ENCODE results near the gene CASQ1.

Gene CASQ1

DNA sequence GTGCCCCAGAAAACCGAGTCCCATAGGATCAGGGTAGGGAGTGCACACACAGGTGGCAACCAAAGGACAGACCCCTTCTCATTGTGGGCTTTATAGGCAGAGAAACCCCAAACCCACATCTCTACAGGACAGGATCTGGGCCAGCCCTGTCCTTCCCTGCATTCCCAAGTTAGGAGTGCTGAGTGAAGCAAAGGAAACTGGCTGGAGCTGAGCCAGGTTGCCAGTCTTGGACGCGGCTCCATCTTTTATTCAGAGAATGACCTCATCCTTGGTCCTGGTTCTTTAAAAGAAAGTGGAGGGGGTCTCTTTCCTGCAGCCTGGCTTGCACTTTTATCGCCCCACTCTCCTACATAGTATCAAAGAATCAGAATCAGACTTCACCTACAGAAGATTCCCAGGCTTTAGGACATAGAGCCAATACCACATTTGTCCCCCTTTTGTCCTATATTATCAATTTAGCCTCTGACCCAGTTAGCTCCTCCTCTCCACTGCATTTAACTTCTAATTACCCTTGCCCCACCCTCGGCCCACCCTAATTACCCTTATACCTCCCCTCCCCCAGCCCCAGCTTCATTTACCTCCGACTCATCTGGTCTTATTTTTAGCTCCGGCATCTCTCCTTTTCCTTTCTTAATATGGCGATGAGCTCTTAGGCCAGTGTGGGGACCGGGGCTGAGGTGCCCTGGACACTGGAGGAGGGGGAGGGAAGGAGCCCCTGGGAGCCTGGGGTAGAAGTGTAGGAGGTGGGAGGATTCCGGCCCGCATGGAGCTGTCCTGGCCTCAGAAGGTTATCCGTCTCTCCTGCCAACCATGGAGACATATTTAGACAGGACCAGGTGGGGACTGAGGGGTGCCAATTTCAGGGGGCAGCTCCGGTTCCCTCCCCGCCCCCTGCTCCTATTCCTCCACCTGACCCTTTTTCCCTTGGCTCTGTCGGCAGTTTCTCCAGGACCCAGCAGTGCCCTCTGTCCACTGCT lies at the start of gene CASQ1:
Gene CASQ1 (plus strand): TSS at position 927 of the 977 bp plus-strand sequence. CDS start 177 bp downstream, outside the sequence.
- DNase-seq (ENCODE audit: low spot score) = no peak

DNA sequence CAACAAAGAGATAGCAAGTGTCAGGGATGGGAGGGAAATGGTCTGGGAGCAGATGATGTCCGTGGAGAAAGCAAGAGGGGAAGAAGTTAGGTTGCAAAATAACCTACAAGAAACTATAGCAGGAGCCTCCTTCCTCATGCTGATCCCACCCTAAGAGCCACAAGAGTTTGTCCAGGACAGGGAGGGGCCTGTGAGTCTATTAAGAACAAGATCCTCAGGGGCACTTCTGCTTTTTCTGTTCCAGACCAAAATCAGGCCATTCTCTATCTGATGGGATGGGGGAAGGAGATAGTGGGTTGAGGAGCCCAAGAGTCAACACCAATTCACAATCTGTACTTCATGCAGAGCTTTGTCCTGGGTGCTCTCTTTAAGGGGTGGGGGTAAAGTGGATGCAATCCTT lies 46.7 kb upstream of the CASQ1 start:
- DNase-seq (ENCODE audit: low spot score) = no peak

DNA sequence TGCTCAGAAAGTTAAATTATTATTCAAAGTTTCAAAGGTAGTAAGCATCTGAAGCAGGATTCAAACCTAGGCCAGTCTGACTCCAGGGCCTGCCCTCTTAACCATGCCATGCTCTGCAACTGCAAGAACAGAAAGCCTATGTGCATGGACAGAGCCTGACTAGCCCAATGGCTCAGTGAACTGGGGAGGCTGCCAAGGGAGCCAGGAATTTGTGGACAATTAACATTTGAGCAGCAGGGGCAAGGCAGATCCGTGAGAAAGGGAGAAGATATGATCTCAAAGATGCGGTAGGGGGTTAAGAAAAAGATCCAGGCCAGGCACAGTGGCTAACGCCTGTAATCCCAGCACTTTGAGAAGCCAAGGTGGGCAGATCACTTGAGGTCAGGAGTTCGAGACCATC lies 45.5 kb upstream of the CASQ1 start:
- DNase-seq (ENCODE audit: low spot score) = no peak

DNA sequence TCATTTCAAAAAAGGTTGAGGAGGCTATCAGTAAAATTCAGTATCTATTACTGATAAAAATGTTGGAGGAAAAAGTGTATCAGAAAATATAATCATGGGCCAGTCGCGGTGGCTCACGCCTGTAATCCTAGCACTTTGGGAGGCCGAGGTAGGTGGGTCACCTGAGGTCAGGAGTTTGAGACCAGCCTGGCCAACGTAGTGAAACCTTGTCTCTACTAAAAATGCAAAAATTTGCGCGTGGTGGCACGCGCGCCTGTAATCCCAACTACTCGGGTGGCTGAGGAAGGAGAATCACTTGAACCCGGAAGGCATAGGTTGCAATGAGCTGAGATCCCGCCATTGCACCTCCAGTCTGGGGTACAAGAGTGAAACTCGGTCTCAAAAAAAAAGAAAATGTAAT lies 44.3 kb upstream of the CASQ1 start:
- no peak for DNase-seq (ENCODE audit: low spot score)

DNA sequence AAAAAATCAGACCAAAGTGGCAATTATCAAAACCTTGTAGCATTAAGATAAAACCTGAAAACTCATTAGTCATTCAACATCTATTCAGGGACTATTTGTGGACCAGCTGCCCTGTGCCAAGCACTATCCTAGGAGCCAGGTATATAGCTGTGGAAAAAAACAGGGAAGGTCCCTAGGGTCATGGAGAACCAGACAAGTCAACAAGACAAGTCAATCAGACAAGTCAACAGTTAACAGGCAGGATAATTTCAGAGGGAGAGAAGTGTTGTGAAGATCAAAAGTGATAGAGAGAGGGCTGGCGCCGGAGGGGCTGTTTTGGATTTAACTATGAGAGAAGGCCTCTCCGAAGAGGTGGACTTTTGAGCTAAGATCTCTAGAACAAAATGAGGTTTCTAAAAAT lies 42.3 kb upstream of the CASQ1 start:
- DNase-seq (ENCODE audit: low spot score) = no peak

DNA sequence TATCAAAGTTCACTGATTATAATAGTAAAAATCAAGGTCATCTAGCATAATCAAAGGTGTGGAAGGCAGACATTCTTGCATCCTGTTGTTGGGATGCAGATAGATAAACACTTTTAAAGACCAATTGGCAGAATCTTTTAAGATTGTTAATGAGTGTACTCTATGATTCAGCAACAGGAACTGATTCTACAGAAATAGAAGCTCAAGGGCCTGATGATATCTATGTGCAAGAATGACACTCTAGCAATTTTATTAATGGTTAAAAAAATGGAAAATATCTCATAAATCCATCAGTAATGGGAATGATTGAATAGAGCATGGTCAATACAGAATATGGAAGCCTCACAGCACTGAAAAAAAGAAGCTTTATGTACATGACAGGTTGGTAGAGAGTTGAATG lies 41.1 kb upstream of the CASQ1 start:
- peak; percentile 25 for DNase-seq (ENCODE audit: low spot score)

DNA sequence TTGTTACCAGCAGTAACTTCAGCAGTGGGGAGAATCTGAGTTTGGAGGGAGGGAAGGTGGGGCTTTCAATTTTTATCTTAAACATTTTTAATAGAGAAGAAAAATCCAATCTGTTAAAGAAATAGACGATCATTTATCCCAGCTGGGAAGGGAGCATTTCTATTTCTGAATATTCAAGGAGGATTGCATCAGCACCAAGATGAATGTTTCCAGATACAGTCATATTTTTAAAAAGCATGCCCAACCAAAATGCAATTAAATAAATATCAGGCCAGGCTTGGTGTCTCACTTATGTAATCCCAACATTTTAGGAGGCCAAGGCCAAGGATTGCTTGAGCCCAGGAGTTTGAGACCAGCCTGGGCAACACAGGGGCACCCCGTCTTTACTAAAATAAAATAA lies 40.7 kb upstream of the CASQ1 start:
- no peak for DNase-seq (ENCODE audit: low spot score)

DNA sequence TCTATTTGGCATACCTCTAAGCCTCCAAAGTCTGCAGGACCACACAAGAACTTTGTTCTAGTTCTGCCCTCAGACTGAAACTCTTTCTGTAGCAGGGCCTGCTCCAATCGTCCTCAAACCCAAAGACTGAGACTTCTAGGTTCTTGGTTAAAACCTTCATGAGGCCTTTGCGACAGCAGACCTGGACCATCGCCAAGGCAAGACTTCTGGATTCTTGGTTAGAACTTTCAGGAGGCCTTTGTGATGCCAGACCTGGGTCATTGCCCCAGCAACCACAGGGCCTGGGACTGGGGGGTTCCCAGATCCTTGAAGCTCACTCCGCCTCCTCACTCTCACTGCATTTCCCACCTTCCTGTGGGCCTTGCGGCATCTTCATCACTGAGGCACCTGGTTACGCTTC lies 39.1 kb upstream of the CASQ1 start, which contains the start of gene ATP1A4:
Gene ATP1A4 (plus strand): TSS at position 301 of the 400 bp plus-strand sequence. CDS start 438 bp downstream, outside the sequence.
- DNase-seq (ENCODE audit: low spot score) = no peak

DNA sequence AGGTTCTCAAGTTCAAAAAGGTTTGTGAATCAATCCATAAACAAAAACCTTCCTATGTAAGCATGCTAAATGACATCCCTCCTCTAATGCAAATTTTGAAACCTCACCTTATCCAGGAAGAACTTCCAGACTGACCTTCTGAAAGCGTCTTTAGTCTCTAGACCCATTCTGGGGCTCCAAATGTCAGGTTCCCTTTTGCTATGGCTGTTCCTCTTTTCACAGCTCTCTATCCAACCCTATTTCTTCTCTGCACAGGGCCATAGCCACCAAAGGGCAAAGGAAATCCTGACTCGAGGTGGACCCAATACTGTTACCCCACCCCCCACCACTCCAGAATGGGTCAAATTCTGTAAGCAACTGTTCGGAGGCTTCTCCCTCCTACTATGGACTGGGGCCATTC lies 35.6 kb upstream of the CASQ1 start:
- DNase-seq (ENCODE audit: low spot score) = no peak

DNA sequence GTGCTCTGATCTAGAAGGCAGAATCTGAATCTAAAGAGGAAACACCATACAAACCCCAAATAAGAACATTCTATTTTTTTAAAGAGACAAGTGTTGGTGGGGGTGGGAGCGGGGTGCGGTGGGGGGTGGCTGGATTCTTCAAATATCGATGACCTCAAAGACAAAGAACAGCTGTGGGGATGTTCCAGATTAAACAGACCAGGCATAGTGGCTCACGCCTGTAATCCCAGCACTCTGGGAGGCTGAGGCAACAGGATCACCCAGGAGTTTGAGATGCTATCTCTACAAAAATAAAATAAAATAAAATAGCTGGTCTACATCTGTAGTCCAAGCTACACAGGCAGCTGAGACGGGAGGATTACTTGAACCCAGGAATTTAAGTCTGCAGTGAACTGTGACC lies 34.0 kb upstream of the CASQ1 start:
- no peak for DNase-seq (ENCODE audit: low spot score)

DNA sequence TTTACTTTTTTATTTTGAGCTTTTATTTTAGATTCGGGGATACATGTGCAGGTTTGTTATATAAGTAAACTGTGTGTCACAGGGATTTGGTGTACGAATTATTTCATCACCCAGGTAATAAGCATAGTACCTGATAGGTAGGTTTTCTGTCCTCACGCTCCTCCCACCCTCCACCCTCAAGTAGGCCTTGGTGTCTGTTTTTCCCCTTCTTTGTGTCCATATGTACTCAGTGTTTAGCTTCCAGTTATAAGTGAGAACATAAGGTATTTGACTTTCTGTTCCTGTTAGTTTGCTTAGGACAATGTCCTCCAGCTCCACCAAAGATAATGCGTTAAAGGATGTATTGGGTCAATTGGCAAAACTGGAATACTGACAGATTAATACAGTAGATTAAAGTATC lies 33.2 kb upstream of the CASQ1 start:
- no peak for DNase-seq (ENCODE audit: low spot score)

DNA sequence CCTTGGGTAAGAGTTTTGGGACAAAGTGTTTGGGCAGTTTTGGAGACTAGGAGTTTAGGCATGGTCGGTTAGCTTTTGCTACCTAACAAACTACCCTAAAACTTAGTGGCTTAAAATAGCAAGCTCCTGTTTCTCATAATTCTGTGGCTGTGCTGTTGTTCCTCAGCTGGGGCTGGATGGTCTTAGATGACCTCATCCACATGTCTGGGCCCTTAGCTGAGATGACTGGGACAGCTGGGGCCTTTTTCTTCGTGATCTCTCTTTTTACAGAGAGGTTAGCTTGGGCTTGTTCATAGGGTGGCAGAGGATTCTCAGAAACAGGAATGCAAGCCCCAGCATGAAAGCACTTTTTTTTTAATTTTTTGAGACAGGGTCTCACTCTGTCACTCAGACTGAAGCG lies 32.3 kb upstream of the CASQ1 start:
- DNase-seq (ENCODE audit: low spot score) = no peak

DNA sequence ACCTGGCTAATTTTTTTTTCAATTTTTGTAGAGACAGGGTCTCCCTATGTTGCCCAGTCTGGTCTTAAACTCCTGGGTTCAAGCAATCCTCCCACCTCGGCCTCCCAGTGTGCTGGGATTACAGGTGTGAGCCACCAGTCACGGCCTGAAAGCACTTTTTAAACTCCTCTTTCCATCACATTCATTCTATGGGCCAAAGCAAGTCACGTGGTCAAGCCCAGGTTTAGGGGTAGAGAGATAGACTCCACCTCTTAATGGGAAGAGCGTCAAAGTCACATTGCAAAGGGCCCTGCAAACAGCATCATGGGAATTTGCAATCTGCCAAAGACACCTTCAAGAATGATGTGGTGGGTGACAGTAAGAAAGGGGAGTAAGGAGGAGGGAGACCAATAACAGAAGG lies 31.8 kb upstream of the CASQ1 start:
- DNase-seq (ENCODE audit: low spot score) = no peak

DNA sequence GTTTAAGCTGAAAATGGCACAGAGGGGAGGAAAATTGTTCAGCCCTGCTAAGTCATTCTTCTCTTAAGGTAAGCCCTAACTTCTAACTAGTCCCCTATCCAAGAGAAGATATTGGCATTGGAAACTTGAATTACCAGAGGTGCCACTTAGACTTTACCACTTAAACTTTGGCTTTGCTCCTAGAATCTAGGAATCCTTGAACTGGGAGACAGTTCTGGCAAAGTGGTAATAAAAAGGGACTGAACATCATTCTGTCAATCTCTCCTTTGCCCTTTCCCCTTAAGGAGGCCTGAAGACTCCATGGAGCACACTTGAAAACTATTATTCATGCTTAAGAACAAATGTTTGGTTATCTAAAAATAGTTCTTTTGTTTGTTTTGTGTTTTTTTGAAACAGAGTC lies 30.5 kb upstream of the CASQ1 start:
- DNase-seq (ENCODE audit: low spot score) = no peak

DNA sequence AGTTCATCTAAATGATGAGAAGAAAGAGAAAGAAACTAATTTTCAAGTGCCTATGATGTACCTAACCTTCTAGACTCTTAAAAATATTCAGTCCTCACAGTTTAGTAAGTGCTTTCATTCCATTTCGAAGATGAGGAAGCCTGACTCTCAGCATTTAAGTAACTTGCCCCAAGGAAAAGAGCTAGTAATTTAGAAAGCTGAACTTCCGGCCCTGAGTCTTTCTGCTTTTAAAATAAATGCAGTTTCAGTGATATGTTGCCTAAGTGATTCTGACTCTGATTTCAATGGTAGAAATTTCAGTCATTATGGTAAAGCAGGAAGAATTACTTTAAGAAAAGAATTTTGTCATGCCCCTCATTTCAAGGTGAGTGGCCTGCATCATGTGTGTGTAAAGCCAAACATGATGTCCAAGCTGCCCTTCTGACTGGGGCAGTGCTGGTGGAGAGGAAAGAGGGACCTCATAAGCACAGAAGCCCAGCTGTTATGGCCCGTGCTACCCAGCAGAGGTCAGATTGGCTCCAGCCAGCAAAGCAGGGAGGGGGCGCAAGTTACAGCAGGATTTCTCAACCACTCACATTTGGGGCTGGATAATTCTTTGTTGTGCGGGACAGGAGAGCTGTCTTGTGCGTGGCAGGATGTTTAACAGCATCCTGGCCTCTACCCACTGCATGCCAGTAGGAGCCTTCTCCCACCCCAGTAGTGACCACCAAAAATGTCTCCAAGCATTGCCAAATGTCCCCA lies 28.2 kb upstream of the CASQ1 start:
- no peak for DNase-seq (ENCODE audit: low spot score)

DNA sequence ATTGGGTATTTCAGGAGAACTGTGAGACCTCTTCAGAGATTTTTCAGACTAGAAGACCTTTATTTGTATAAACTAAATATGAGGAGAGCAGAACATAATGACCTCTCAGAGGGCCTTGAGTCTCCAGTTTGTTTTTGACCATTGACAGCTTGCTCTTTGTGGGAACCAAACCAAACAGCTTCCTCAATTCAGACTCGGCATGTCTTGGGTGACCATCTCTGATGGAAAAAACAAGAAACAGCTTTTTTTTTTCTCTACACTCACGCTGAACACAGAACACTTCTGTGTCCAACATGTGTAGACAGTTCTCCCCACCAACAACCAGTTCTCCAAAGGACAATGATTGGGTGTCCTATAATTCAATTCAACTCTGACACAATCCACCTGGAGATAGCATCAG lies 27.4 kb upstream of the CASQ1 start:
- no peak for DNase-seq (ENCODE audit: low spot score)

DNA sequence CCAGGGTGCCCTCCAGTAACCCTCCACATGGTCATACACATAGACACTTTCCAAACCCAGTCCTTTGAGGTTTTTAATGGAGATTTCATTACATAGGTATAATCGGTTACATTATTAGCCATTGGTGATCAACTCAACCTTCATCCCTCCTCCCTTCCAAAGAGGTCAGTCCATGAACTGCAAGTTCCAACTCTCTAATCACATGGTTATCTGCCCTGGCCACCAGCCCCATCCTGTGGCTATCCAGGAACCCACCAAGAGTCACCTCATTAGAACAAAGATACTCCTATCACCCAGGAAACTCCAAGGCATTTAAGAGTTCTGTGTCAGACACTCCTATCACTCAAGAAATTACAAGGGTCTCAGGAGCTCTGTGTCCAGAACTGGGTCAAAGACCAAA lies 26.8 kb upstream of the CASQ1 start:
- DNase-seq (ENCODE audit: low spot score) = no peak

DNA sequence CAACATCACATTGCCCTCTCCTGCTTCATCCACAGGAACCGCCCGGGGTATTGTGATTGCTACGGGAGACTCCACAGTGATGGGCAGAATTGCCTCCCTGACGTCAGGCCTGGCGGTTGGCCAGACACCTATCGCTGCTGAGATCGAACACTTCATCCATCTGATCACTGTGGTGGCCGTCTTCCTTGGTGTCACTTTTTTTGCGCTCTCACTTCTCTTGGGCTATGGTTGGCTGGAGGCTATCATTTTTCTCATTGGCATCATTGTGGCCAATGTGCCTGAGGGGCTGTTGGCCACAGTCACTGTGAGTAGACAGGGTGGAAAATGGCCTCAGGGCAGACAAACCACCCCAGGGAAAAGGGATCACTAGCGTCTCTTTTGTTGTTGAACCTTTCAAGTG lies 26.3 kb upstream of the CASQ1 start:
- no peak for DNase-seq (ENCODE audit: low spot score)

DNA sequence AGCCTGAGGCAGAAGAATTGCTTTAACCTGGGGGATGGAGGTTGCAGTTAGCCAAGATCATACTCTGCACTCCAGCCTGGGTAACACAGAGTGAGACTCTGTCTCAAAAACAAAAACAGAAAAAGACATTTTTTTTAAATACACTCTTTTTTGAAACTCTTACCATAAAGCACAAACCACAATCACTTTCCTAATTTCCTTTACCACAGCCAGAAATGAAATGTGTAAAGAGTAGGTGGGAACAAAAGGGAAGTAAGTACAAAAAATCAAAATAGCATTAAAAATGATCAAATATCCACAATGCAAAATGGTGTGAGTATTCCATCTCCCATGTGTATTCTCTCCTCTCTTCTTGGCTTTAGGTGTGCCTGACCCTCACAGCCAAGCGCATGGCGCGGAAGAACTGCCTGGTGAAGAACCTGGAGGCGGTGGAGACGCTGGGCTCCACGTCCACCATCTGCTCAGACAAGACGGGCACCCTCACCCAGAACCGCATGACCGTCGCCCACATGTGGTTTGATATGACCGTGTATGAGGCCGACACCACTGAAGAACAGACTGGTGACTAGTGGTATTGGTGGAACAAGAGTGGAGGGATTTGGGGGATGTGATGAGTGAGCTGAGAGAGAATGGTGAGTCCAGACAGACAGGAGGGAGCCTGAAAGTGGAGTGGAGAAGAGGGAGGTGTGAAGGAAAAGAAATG lies 24.1 kb upstream of the CASQ1 start:
- DNase-seq (ENCODE audit: low spot score) = no peak

DNA sequence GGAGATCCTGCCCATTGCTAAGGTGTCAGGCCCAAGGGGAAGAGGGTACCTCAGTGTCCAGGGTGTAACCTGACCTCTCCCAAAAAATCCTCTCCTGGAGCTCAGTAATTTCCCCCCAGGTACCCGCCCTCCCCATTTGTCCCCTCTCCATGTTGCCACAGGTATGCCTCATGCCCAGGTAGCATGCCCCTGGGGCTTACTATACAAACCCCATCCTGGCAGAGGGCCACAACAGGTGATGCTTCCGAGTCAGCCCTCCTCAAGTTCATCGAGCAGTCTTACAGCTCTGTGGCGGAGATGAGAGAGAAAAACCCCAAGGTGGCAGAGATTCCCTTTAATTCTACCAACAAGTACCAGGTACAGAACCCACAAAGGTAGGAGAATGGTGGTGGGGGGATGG lies 23.3 kb upstream of the CASQ1 start:
- no peak for DNase-seq (ENCODE audit: low spot score)

DNA sequence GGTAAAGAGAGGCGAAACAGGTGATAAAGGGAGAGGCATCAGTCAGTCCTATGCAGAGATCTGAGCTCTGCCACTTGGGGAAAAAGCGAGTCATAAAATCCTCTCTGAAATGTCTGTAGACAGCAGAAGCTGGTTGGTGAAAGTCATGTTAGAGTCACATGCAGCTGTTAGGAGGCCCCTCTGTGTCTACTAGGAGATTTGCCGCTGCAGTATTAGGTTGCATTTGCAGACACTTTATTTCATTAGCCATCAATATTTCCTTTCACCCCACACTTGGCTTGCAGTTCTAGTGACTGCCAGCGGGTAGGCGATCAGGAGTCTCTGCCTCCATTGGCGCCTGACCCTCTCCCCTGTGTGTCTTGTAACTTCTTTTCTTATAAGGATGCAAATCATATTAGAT lies 22.8 kb upstream of the CASQ1 start:
- peak; percentile 44 for DNase-seq (ENCODE audit: low spot score)

DNA sequence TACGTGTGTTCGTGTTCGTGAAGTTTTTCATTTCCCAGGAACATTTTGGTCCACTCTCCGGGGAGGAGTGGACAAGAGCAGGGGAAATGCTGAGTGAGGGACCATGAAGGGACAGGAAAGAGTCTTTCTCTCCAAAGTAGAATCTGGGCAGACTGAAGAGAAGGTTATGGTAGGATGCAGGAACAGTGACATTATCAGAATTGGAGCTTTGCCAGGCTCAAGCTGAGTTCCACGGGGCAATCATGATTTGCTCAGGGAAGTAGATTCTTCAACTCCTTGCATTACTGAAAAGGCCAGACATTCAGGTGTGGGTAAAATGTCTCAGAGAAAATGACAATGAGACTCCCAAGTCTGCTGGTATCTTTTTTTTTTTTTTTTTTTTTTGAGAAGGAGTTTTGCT lies 22.4 kb upstream of the CASQ1 start:
- no peak for DNase-seq (ENCODE audit: low spot score)

Data from RKO (cell line).